ENCODE data around the gene NUDT8. TPM values are rescaled to one million over a fixed set of nuclear protein-coding genes. Genes with fewer than 3 reads are reported as not detected.

Gene NUDT8
- polyA plus RNA-seq, 2 of the 4 experiments (the other 2 are of a cell fraction), result 1.8 to 5.6 TPM

GRCh38 chr11:67673902-67674301, 44.2 kb upstream of the NUDT8 start:
- POLR2A ChIA-PET, result no interaction called here
- H3K4me3 ChIP-seq, result no peak overlapping the region
- DNase-seq (ENCODE audit: low read depth in 1 of 2, low spot score in 1 of 2), result no peak
- no peak overlapping the region for H3K4me2 ChIP-seq
- peaks cover 10% of the 10 kb centered on the region for H3K9me3 ChIP-seq
- CTCF ChIA-PET, result interaction anchor here (0.6 to 5.9 kb wide), 9 partner anchors 10 to 66 kb away, joined by 3 to 41 read pairs (median 3); partner anchors contain the start of gene NUDT8
- H3K4me1 ChIP-seq, result no peaks in the 10 kb centered on the region
- WGBS (ENCODE audit: missing lambda C conversion rate), result 39% methylated on average over 8 of the region's 8 CpGs
- H3K27ac ChIP-seq, result no peak overlapping the region
- peak in 1 of 2 experiments; percentile 30; a peak in 1 of 6 replicates for ATAC-seq
- TF ChIP-seq PHF8 (IDR thresholded peaks at IDR 0.05; ENCODE audit: borderline replicate concordance, low read depth) (no peak), GATA3 (IDR thresholded peaks at IDR 0.05; ENCODE audit: borderline replicate concordance) (no peak), EHMT2 (IDR thresholded peaks at IDR 0.05; ENCODE audit: low read depth) (no peak), HDAC2 (IDR thresholded peaks at IDR 0.05) (no peak), POLR2AphosphoS2 (conservative IDR thresholded peaks at IDR 0.05; ENCODE audit: low read length) (no peak), ZC3H11A (IDR thresholded peaks at IDR 0.05) (no peak), HOXA7 (CRISPR knock-in tag; IDR thresholded peaks at IDR 0.05) (no peak), ZFP36 (IDR thresholded peaks at IDR 0.05; ENCODE audit: borderline replicate concordance, partially characterized antibody) (no peak), NFE2L2 (conservative IDR thresholded peaks at IDR 0.05; ENCODE audit: low read length) (no peak), ESRRA (IDR thresholded peaks at IDR 0.05; ENCODE audit: borderline replicate concordance, low read length) (no peak), ZNF302 (CRISPR knock-in tag; IDR thresholded peaks at IDR 0.05) (no peak), CEBPB (IDR thresholded peaks at IDR 0.05) (no peak), TFCP2L1 (CRISPR knock-in tag; IDR thresholded peaks at IDR 0.05) (no peak), RNF2 (IDR thresholded peaks at IDR 0.05; ENCODE audit: borderline replicate concordance, low read depth) (no peak), ZSCAN20 (CRISPR knock-in tag; IDR thresholded peaks at IDR 0.05) (no peak), KDM1A (IDR thresholded peaks at IDR 0.05; ENCODE audit: low read depth) (no peak), JUN (IDR thresholded peaks at IDR 0.05) (no peak), JUNB (IDR thresholded peaks at IDR 0.05) (no peak)
- TF ChIP-seq, protein P1, sequence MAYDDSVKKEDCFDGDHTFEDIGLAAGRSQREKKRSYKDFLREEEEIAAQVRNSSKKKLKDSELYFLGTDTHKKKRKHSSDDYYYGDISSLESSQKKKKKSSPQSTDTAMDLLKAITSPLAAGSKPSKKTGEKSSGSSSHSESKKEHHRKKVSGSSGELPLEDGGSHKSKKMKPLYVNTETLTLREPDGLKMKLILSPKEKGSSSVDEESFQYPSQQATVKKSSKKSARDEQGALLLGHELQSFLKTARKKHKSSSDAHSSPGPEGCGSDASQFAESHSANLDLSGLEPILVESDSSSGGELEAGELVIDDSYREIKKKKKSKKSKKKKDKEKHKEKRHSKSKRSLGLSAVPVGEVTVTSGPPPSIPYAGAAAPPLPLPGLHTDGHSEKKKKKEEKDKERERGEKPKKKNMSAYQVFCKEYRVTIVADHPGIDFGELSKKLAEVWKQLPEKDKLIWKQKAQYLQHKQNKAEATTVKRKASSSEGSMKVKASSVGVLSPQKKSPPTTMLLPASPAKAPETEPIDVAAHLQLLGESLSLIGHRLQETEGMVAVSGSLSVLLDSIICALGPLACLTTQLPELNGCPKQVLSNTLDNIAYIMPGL (CRISPR knock-in tag; IDR thresholded peaks at IDR 0.05; ENCODE audit: borderline replicate concordance), result no peak
- TF ChIP-seq, protein P2, sequence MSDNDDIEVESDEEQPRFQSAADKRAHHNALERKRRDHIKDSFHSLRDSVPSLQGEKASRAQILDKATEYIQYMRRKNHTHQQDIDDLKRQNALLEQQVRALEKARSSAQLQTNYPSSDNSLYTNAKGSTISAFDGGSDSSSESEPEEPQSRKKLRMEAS (IDR thresholded peaks at IDR 0.05), result no peak
- no peak for FAIRE-seq

GRCh38 chr11:67673358-67673757, 43.6 kb upstream of the NUDT8 start:
- H3K27ac ChIP-seq, result no peak overlapping the region
- ChIA-PET CTCF (interaction anchor here (1.1 to 5.9 kb wide), 8 partner anchors 11 to 46 kb away, joined by 3 to 41 read pairs (median 4); partner anchors contain the start of gene NUDT8), POLR2A (no interaction called here)
- no peaks in the 10 kb centered on the region for H3K4me1 ChIP-seq
- FAIRE-seq (no peak), DNase-seq (ENCODE audit: low read depth in 1 of 2, low spot score in 1 of 2) (no peak), ATAC-seq (no peak; a peak in 1 of 6 replicates)
- H3K9me3 ChIP-seq, result peaks cover 10% of the 10 kb centered on the region
- H3K4me3 ChIP-seq, result no peak overlapping the region
- no peak overlapping the region for H3K4me2 ChIP-seq
- TF ChIP-seq, protein P1 (CRISPR knock-in tag; IDR thresholded peaks at IDR 0.05; ENCODE audit: borderline replicate concordance), result no peak
- no peak for TF ChIP-seq MAFK (IDR thresholded peaks at IDR 0.05; ENCODE audit: partially characterized antibody)
- TF ChIP-seq NPAS2 (CRISPR knock-in tag; IDR thresholded peaks at IDR 0.05; ENCODE audit: borderline replicate concordance), result no peak
- TF ChIP-seq EHMT2 (IDR thresholded peaks at IDR 0.05; ENCODE audit: low read depth), result no peak
- no peak for TF ChIP-seq FOSB (CRISPR knock-in tag; IDR thresholded peaks at IDR 0.05)
- TF ChIP-seq ZC3H11A (IDR thresholded peaks at IDR 0.05), result no peak
- TF ChIP-seq, protein P3, sequence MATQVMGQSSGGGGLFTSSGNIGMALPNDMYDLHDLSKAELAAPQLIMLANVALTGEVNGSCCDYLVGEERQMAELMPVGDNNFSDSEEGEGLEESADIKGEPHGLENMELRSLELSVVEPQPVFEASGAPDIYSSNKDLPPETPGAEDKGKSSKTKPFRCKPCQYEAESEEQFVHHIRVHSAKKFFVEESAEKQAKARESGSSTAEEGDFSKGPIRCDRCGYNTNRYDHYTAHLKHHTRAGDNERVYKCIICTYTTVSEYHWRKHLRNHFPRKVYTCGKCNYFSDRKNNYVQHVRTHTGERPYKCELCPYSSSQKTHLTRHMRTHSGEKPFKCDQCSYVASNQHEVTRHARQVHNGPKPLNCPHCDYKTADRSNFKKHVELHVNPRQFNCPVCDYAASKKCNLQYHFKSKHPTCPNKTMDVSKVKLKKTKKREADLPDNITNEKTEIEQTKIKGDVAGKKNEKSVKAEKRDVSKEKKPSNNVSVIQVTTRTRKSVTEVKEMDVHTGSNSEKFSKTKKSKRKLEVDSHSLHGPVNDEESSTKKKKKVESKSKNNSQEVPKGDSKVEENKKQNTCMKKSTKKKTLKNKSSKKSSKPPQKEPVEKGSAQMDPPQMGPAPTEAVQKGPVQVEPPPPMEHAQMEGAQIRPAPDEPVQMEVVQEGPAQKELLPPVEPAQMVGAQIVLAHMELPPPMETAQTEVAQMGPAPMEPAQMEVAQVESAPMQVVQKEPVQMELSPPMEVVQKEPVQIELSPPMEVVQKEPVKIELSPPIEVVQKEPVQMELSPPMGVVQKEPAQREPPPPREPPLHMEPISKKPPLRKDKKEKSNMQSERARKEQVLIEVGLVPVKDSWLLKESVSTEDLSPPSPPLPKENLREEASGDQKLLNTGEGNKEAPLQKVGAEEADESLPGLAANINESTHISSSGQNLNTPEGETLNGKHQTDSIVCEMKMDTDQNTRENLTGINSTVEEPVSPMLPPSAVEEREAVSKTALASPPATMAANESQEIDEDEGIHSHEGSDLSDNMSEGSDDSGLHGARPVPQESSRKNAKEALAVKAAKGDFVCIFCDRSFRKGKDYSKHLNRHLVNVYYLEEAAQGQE (IDR thresholded peaks at IDR 0.05), result no peak
- no peak for TF ChIP-seq SMC3 (IDR thresholded peaks at IDR 0.05)
- no peak for TF ChIP-seq CEBPB (IDR thresholded peaks at IDR 0.05)
- TF ChIP-seq, protein P4, sequence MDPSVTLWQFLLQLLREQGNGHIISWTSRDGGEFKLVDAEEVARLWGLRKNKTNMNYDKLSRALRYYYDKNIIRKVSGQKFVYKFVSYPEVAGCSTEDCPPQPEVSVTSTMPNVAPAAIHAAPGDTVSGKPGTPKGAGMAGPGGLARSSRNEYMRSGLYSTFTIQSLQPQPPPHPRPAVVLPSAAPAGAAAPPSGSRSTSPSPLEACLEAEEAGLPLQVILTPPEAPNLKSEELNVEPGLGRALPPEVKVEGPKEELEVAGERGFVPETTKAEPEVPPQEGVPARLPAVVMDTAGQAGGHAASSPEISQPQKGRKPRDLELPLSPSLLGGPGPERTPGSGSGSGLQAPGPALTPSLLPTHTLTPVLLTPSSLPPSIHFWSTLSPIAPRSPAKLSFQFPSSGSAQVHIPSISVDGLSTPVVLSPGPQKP (IDR thresholded peaks at IDR 0.05; ENCODE audit: low read depth, low read length), result no peak
- no peak for TF ChIP-seq NFE2L2 (conservative IDR thresholded peaks at IDR 0.05; ENCODE audit: low read length)
- TF ChIP-seq EP300 (IDR thresholded peaks at IDR 0.05), result no peak
- TF ChIP-seq MAZ (IDR thresholded peaks at IDR 0.05; ENCODE audit: borderline replicate concordance, low read depth, low read length), result no peak
- WGBS (ENCODE audit: missing lambda C conversion rate), result 48% methylated on average over 7 of the region's 7 CpGs

All from A549 (cell line).